ENCODE results near the gene TRAPPC6A. TPM values are rescaled to one million over a fixed set of nuclear protein-coding genes. Genes with fewer than 3 reads are reported as not detected.

The TRAPPC6A gene
- total and polyA plus RNA-seq, 2 donors (not counting 1 experiment from before 2014, with no cell fraction given), result 40.3 to 79.0 TPM

GRCh38 chr19:45223879-45224278 lies 45.8 kb upstream of the TRAPPC6A start:
- H3K4me3 Mint-ChIP-seq, result no peak overlapping the region
- Histone ChIP-seq H3K4me2 (replicated peaks; ENCODE audit: low read depth, low read length, poor library complexity, severe bottlenecking) (no peak overlapping the region), H3K4me3 (ENCODE audit: control extremely low read depth in 1 of 5, extremely low read depth in 1 of 5, insufficient read depth in 1 of 5, low read depth in 2 of 5, low read length in 4 of 5) (no peak overlapping the region), H2AFZ (ENCODE audit: insufficient read depth, low read depth, low read length, poor library complexity, severe bottlenecking) (no peak overlapping the region), H3K36me3 (replicated peaks in 1 of 2; ENCODE audit: control extremely low read depth in 1 of 2, control insufficient read depth in 1 of 2, extremely low read depth in 1 of 2, insufficient read depth in 2 of 2, low read length in 1 of 2) (no peaks in the 10 kb centered on the region), H3K27ac (ENCODE audit: low read length in 2 of 2) (no peak overlapping the region), H3K9ac (ENCODE audit: low read length) (no peak overlapping the region), H3K79me2 (ENCODE audit: control insufficient read depth, insufficient read depth, low read length) (no peaks in the 10 kb centered on the region), H3K4me1 (ENCODE audit: control insufficient read depth in 2 of 2, insufficient read depth in 2 of 2, low read length in 2 of 2) (no peaks in the 10 kb centered on the region), H3K9me3 (ENCODE audit: control extremely low read depth in 1 of 3, control insufficient read depth in 2 of 3, insufficient read depth in 1 of 3, low read length in 2 of 3) (no peaks in the 10 kb centered on the region), H4K20me1 (ENCODE audit: control insufficient read depth, insufficient read depth, low read length, poor library complexity, severe bottlenecking) (no peaks in the 10 kb centered on the region), H3K27me3 (replicated peaks in 1 of 4; ENCODE audit: control extremely low read depth in 1 of 4, control insufficient read depth in 3 of 4, insufficient read depth in 4 of 4, low read length in 3 of 4) (peaks cover 0 to 4% (median under 1%) of the 10 kb centered on the region in 4 experiments)
- ATAC-seq (ENCODE audit: low read depth) (no peak), DNase-seq (no peak)
- H3K4me1 Mint-ChIP-seq, result no peaks in the 10 kb centered on the region
- intact Hi-C loops (cut with micrococcal nuclease), result no loop called here
- POLR2A ChIA-PET, result no interaction called here
- H3K27me3 Mint-ChIP-seq, result peaks cover 17% of the 10 kb centered on the region
- TF ChIP-seq CTCF (IDR thresholded peaks at IDR 0.05), result no peak
- TF ChIP-seq EZH2 (IDR thresholded peaks at IDR 0.05; ENCODE audit: borderline replicate concordance, insufficient read depth, low read depth, low read length, poor library complexity, severe bottlenecking), result no peak
- H3K9me3 Mint-ChIP-seq (ENCODE audit: insufficient read depth), result no peaks in the 10 kb centered on the region
- CTCF ChIA-PET, result no interaction called here
- H3K27ac Mint-ChIP-seq, result no peak overlapping the region
- WGBS (ENCODE audit: insufficient coverage), result 88% methylated on average over 5 of the region's 5 CpGs

GRCh38 chr19:45222724-45223123 lies 44.7 kb upstream of the TRAPPC6A start:
- Histone ChIP-seq H3K9me3 (ENCODE audit: control extremely low read depth in 1 of 3, control insufficient read depth in 2 of 3, insufficient read depth in 1 of 3, low read length in 2 of 3) (no peaks in the 10 kb centered on the region), H3K79me2 (ENCODE audit: control insufficient read depth, insufficient read depth, low read length) (no peaks in the 10 kb centered on the region), H3K27me3 (replicated peaks in 1 of 4; ENCODE audit: control extremely low read depth in 1 of 4, control insufficient read depth in 3 of 4, insufficient read depth in 4 of 4, low read length in 3 of 4) (peaks cover 0 to 11% (median 4%) of the 10 kb centered on the region in 4 experiments), H3K9ac (ENCODE audit: low read length) (no peak overlapping the region), H3K4me3 (ENCODE audit: control extremely low read depth in 1 of 5, extremely low read depth in 1 of 5, insufficient read depth in 1 of 5, low read depth in 2 of 5, low read length in 4 of 5) (no peak overlapping the region), H2AFZ (ENCODE audit: insufficient read depth, low read depth, low read length, poor library complexity, severe bottlenecking) (no peak overlapping the region), H3K36me3 (replicated peaks in 1 of 2; ENCODE audit: control extremely low read depth in 1 of 2, control insufficient read depth in 1 of 2, extremely low read depth in 1 of 2, insufficient read depth in 2 of 2, low read length in 1 of 2) (no peaks in the 10 kb centered on the region), H3K27ac (ENCODE audit: low read length in 2 of 2) (no peak overlapping the region), H4K20me1 (ENCODE audit: control insufficient read depth, insufficient read depth, low read length, poor library complexity, severe bottlenecking) (no peaks in the 10 kb centered on the region), H3K4me2 (replicated peaks; ENCODE audit: low read depth, low read length, poor library complexity, severe bottlenecking) (no peak overlapping the region), H3K4me1 (ENCODE audit: control insufficient read depth in 2 of 2, insufficient read depth in 2 of 2, low read length in 2 of 2) (no peaks in the 10 kb centered on the region)
- no peak overlapping the region for H3K27ac Mint-ChIP-seq
- H3K4me1 Mint-ChIP-seq, result no peaks in the 10 kb centered on the region
- peaks cover 17% of the 10 kb centered on the region for H3K27me3 Mint-ChIP-seq
- ATAC-seq (ENCODE audit: low read depth) (no peak), DNase-seq (no peak)
- ChIA-PET CTCF (no interaction called here), POLR2A (no interaction called here)
- TF ChIP-seq CTCF (IDR thresholded peaks at IDR 0.05) (no peak), EZH2 (IDR thresholded peaks at IDR 0.05; ENCODE audit: borderline replicate concordance, insufficient read depth, low read depth, low read length, poor library complexity, severe bottlenecking) (no peak)
- no peak overlapping the region for H3K4me3 Mint-ChIP-seq
- 100% methylated on average over 1 of the region's 6 CpGs for WGBS (ENCODE audit: insufficient coverage)
- no peaks in the 10 kb centered on the region for H3K9me3 Mint-ChIP-seq (ENCODE audit: insufficient read depth)
- intact Hi-C loops (cut with micrococcal nuclease), result no loop called here
